Measurements from ENCODE around the gene OR8J1. TPM values are rescaled to one million over a fixed set of nuclear protein-coding genes. Genes with fewer than 3 reads are reported as not detected.

The OR8J1 gene
- not detected in 2 replicates for polyA plus RNA-seq (2012; rRNA removed)
- polyA plus RNA-seq (2012; cell fraction: cytosol; rRNA removed) = not detected in 2 replicates
- not detected in 2 replicates for polyA plus RNA-seq (2012; cell fraction: nucleus; rRNA removed)

- Histone ChIP-seq H4K20me1 (ENCODE audit: insufficient read depth) (no peaks in the 10 kb centered on the region), H3K4me3 (ENCODE audit: low read depth in 2 of 2, low read length in 1 of 2) (no peak within 1 kb of the TSS), H3F3A (replicated peaks; ENCODE audit: insufficient read depth) (no peaks in the 10 kb centered on the region), H3K9me3 (no peaks in the 10 kb centered on the region; the same call in 1 of the 2 replicates), H3K9ac (no peak within 1 kb of the TSS), H3K36me3 (replicated peaks in 1 of 2; ENCODE audit: control insufficient read depth in 1 of 2, insufficient read depth in 2 of 2, low read length in 1 of 2) (no peaks in the 10 kb centered on the region), H3K4me1 (ENCODE audit: control insufficient read depth in 1 of 2, insufficient read depth in 2 of 2, low read depth in 1 of 2, low read length in 1 of 2) (no peaks in the 10 kb centered on the region; a peak in 1 of 4 replicates), H3K79me2 (ENCODE audit: insufficient read depth) (no peaks in the 10 kb centered on the region), H3K27ac (ENCODE audit: low read depth in 2 of 2, low read length in 1 of 2) (no peak within 1 kb of the TSS), H2AFZ (ENCODE audit: low read depth) (no peak within 1 kb of the TSS), H3K27me3 (ENCODE audit: insufficient read depth) (no peaks in the 10 kb centered on the region), H3K9me2 (no peaks in the 10 kb centered on the region), H3K4me2 (no peak within 1 kb of the TSS)
- TF ChIP-seq IRF3 (IDR thresholded peaks at IDR 0.05; ENCODE audit: low read depth, low read length) (no peak), REST (IDR thresholded peaks at IDR 0.05; ENCODE audit: low read depth, low read length) (no peak)
- no peak for DNase-seq
- ChIA-PET POLR2A (no interaction called here), CTCF (no interaction called here)
- WGBS (ENCODE audit: low lambda C conversion rate) = 0% methylated on average over 2 of the region's 2 CpGs
Measured at GRCh38 chr11:56353991-56354390, at the start of gene OR8J1. Gene OR8J1 (plus strand): TSS chr11:56354291. CDS start chr11:56360247, 5,956 bp downstream.

GRCh38 chr11:56307836-56308235, 46.3 kb upstream of the OR8J1 start:
- ChIA-PET CTCF (no interaction called here), POLR2A (no interaction called here)
- Histone ChIP-seq H3K4me1 (ENCODE audit: control insufficient read depth in 1 of 2, insufficient read depth in 2 of 2, low read depth in 1 of 2, low read length in 1 of 2) (no peaks in the 10 kb centered on the region), H4K20me1 (ENCODE audit: insufficient read depth) (no peaks in the 10 kb centered on the region), H3K36me3 (replicated peaks in 1 of 2; ENCODE audit: control insufficient read depth in 1 of 2, insufficient read depth in 2 of 2, low read length in 1 of 2) (no peaks in the 10 kb centered on the region), H3K9me2 (no peaks in the 10 kb centered on the region), H3K79me2 (ENCODE audit: insufficient read depth) (no peaks in the 10 kb centered on the region), H3K27me3 (ENCODE audit: insufficient read depth) (no peaks in the 10 kb centered on the region), H3K9me3 (no peaks in the 10 kb centered on the region), H3K9ac (no peak overlapping the region), H3K4me3 (ENCODE audit: low read depth in 2 of 2, low read length in 1 of 2) (no peak overlapping the region), H3K4me2 (no peak overlapping the region), H3K27ac (ENCODE audit: low read depth in 2 of 2, low read length in 1 of 2) (no peak overlapping the region), H3F3A (replicated peaks; ENCODE audit: insufficient read depth) (no peaks in the 10 kb centered on the region), H2AFZ (ENCODE audit: low read depth) (no peak overlapping the region)
- 0% methylated on average over 3 of the region's 3 CpGs for WGBS (ENCODE audit: low lambda C conversion rate)
- no peak for DNase-seq
- TF ChIP-seq YY1 (IDR thresholded peaks at IDR 0.05; ENCODE audit: low read depth) (no peak), ELF1 (IDR thresholded peaks at IDR 0.05) (no peak), GATA2 (CRISPR knock-in tag; IDR thresholded peaks at IDR 0.05) (no peak), FOSL2 (IDR thresholded peaks at IDR 0.05; ENCODE audit: borderline replicate concordance, low read depth) (no peak), RFX5 (IDR thresholded peaks at IDR 0.05; ENCODE audit: low read length) (no peak), NRF1 (IDR thresholded peaks at IDR 0.05; ENCODE audit: low read depth, low read length) (no peak), SMC3 (IDR thresholded peaks at IDR 0.05; ENCODE audit: low read depth, low read length) (no peak), MXI1 (IDR thresholded peaks at IDR 0.05; ENCODE audit: low read depth, low read length) (no peak), EZH2phosphoT487 (IDR thresholded peaks at IDR 0.05; ENCODE audit: borderline replicate concordance, low read depth) (no peak), USF1 (IDR thresholded peaks at IDR 0.05; ENCODE audit: borderline replicate concordance, low read depth) (no peak)

All from SK-N-SH (cell line).